ENCODE measurements around the gene HACL1.

HACL1 gene

DNA sequence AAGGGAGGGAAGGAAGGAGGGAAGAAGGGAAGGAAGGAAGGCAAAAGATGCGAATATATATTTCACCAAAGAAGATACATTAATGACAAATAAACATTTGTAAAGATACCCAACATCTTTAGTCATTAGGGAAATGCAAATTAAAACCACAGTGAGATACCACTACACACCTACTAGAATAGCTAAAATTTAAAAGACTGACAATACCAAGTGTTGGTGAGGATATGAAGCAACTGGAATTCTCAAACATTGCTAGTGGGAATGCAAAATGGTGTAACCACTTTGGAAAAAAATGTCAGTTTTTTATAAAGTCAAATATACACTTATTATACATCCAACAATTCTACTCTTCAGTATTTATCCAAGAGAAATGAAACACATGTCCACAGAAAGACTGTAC is 75.6 kb downstream of the HACL1 start:
- no peak overlapping the region for H4K91ac ChIP-seq (ENCODE audit: low read length)
- peaks cover 0 to 11% of the 10 kb centered on the region in 2 experiments for H3K27me3 ChIP-seq (ENCODE audit: control insufficient read depth in 1 of 2, insufficient read depth in 1 of 2, low read length in 2 of 2)
- no peak overlapping the region for H2BK12ac ChIP-seq (ENCODE audit: low read length in 2 of 2)
- H3K4me3 ChIP-seq (ENCODE audit: insufficient read depth in 1 of 2, low read depth in 1 of 2, low read length in 2 of 2): no peak overlapping the region
- H2BK120ac ChIP-seq (ENCODE audit: low read depth, low read length): no peak overlapping the region
- no peak overlapping the region for H3K14ac ChIP-seq (ENCODE audit: low read length in 2 of 2)
- WGBS: no CpG with 5 or more reads among the region's 1 CpG
- H2AFZ ChIP-seq (ENCODE audit: low read depth, low read length): no peak overlapping the region
- no peak overlapping the region for H3K4ac ChIP-seq (ENCODE audit: low read depth in 1 of 2, low read length in 2 of 2)
- H2BK15ac ChIP-seq (ENCODE audit: low read depth, poor library complexity, severe bottlenecking): no peak overlapping the region
- no peak overlapping the region for H2AK5ac ChIP-seq (ENCODE audit: low read length, severe bottlenecking)
- no peak overlapping the region for H3K27ac ChIP-seq (ENCODE audit: low read length, poor library complexity, severe bottlenecking)
- no peak for DNase-seq
- no peak overlapping the region for H4K8ac ChIP-seq (ENCODE audit: low read length)
- H3K36me3 ChIP-seq (ENCODE audit: control insufficient read depth in 1 of 2, insufficient read depth in 2 of 2, low read depth in 1 of 2, low read length in 2 of 2): no peaks in the 10 kb centered on the region
- no peaks in the 10 kb centered on the region for H3K9me3 ChIP-seq (ENCODE audit: control insufficient read depth, low read length)
- no peak overlapping the region for H3K4me2 ChIP-seq (ENCODE audit: low read length, poor library complexity, severe bottlenecking)
- no peak overlapping the region for H3K18ac ChIP-seq (ENCODE audit: low read depth in 1 of 2, low read length in 2 of 2)
- no peak overlapping the region for H3K9ac ChIP-seq (ENCODE audit: low read length)
- no peaks in the 10 kb centered on the region for H3K4me1 ChIP-seq (ENCODE audit: control insufficient read depth, insufficient read depth, low read depth, low read length)
- H3K23ac ChIP-seq (ENCODE audit: low read length in 2 of 2): no peak overlapping the region
- H3K79me1 ChIP-seq (replicated peaks; ENCODE audit: low read length, poor library complexity, severe bottlenecking): no peaks in the 10 kb centered on the region
- no peak overlapping the region for H2BK5ac ChIP-seq (ENCODE audit: low read depth, low read length, poor library complexity, severe bottlenecking)

DNA sequence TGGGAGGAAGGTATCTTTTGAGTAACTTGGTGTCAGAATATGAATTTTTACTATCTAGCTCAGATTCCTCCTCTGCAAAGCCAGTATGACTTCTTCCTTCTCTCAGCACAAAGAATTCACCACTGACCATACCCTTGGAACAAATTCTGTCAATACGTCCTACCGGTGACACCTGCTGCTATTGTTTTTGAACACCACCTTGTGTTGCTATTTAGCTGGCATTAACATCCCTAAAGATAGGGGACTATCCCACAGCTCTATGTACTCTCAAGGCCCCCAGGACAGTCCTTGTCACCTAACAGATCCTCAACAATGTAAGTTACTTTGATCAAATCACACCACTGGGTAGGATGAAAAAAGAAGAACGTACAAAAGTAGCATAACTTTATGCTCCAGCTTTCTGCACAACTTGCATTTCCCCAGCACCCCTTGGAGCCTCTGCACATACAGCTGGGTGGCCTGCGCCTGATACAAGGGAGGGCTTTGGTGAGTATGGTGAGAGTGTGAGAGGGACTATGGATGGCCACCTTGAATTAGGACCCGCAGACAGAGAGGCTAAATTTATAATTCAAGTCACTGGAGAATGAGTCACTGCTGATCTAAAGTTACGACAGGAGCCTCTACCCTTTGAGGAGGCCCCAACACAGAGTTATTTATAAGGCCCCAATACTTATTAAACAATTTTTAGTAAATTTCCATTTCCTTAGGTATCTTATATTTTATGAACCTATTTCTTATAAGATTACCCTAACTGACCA is 77.5 kb downstream of the HACL1 start:
- Histone ChIP-seq H2AK5ac (ENCODE audit: low read length, severe bottlenecking) (no peak overlapping the region), H4K91ac (ENCODE audit: low read length) (no peak overlapping the region)

GRCh38 chr3:15522016-15522415 is 79.4 kb downstream of the HACL1 start:
- Histone ChIP-seq H3K18ac (ENCODE audit: low read depth in 1 of 2, low read length in 2 of 2) (no peak overlapping the region), H3K9me3 (ENCODE audit: control insufficient read depth, low read length) (no peaks in the 10 kb centered on the region), H2BK12ac (ENCODE audit: low read length in 2 of 2) (no peak overlapping the region), H3K4me3 (ENCODE audit: insufficient read depth in 1 of 2, low read depth in 1 of 2, low read length in 2 of 2) (no peak overlapping the region), H3K36me3 (ENCODE audit: control insufficient read depth in 1 of 2, insufficient read depth in 2 of 2, low read depth in 1 of 2, low read length in 2 of 2) (no peaks in the 10 kb centered on the region), H2BK15ac (ENCODE audit: low read depth, poor library complexity, severe bottlenecking) (no peak overlapping the region), H2BK5ac (ENCODE audit: low read depth, low read length, poor library complexity, severe bottlenecking) (no peak overlapping the region), H3K9ac (ENCODE audit: low read length) (no peak overlapping the region), H4K8ac (ENCODE audit: low read length) (no peak overlapping the region), H4K91ac (ENCODE audit: low read length) (no peak overlapping the region), H3K4me2 (ENCODE audit: low read length, poor library complexity, severe bottlenecking) (no peak overlapping the region), H2AK5ac (ENCODE audit: low read length, severe bottlenecking) (no peak overlapping the region), H2AFZ (ENCODE audit: low read depth, low read length) (no peak overlapping the region), H3K27ac (ENCODE audit: low read length, poor library complexity, severe bottlenecking) (no peak overlapping the region), H3K4ac (ENCODE audit: low read depth in 1 of 2, low read length in 2 of 2) (no peak overlapping the region), H3K14ac (ENCODE audit: low read length in 2 of 2) (no peak overlapping the region), H3K23ac (ENCODE audit: low read length in 2 of 2) (no peak overlapping the region), H2BK120ac (ENCODE audit: low read depth, low read length) (no peak overlapping the region), H3K79me1 (replicated peaks; ENCODE audit: low read length, poor library complexity, severe bottlenecking) (no peaks in the 10 kb centered on the region), H3K27me3 (ENCODE audit: control insufficient read depth in 1 of 2, insufficient read depth in 1 of 2, low read length in 2 of 2) (peaks cover 0 to 22% of the 10 kb centered on the region in 2 experiments), H3K4me1 (ENCODE audit: control insufficient read depth, insufficient read depth, low read depth, low read length) (peaks cover 2% of the 10 kb centered on the region)
- DNase-seq: no peak

More for the DNA sequence above, 77.5 kb downstream of the HACL1 start:
- Histone ChIP-seq H3K27me3 (ENCODE audit: control insufficient read depth in 1 of 2, insufficient read depth in 1 of 2, low read length in 2 of 2) (peaks cover 0 to 22% of the 10 kb centered on the region in 2 experiments), H3K9me3 (ENCODE audit: control insufficient read depth, low read length) (no peaks in the 10 kb centered on the region), H2BK15ac (ENCODE audit: low read depth, poor library complexity, severe bottlenecking) (no peak overlapping the region), H3K14ac (ENCODE audit: low read length in 2 of 2) (no peak overlapping the region), H4K8ac (ENCODE audit: low read length) (no peak overlapping the region), H3K27ac (ENCODE audit: low read length, poor library complexity, severe bottlenecking) (no peak overlapping the region), H3K4me1 (ENCODE audit: control insufficient read depth, insufficient read depth, low read depth, low read length) (peaks cover 2% of the 10 kb centered on the region), H3K79me1 (replicated peaks; ENCODE audit: low read length, poor library complexity, severe bottlenecking) (no peaks in the 10 kb centered on the region), H3K9ac (ENCODE audit: low read length) (no peak overlapping the region), H3K18ac (ENCODE audit: low read depth in 1 of 2, low read length in 2 of 2) (no peak overlapping the region), H2BK120ac (ENCODE audit: low read depth, low read length) (no peak overlapping the region), H3K4me3 (ENCODE audit: insufficient read depth in 1 of 2, low read depth in 1 of 2, low read length in 2 of 2) (no peak overlapping the region), H3K36me3 (ENCODE audit: control insufficient read depth in 1 of 2, insufficient read depth in 2 of 2, low read depth in 1 of 2, low read length in 2 of 2) (no peaks in the 10 kb centered on the region), H3K23ac (ENCODE audit: low read length in 2 of 2) (no peak overlapping the region), H3K4ac (ENCODE audit: low read depth in 1 of 2, low read length in 2 of 2) (no peak overlapping the region), H3K4me2 (ENCODE audit: low read length, poor library complexity, severe bottlenecking) (no peak overlapping the region), H2BK5ac (ENCODE audit: low read depth, low read length, poor library complexity, severe bottlenecking) (no peak overlapping the region), H2AFZ (ENCODE audit: low read depth, low read length) (no peak overlapping the region), H2BK12ac (ENCODE audit: low read length in 2 of 2) (no peak overlapping the region)
- 75% methylated on average over 4 of the region's 6 CpGs for WGBS
- no peak for DNase-seq

- Histone ChIP-seq H4K91ac (ENCODE audit: low read length) (no peak within 1 kb of the TSS), H3K18ac (ENCODE audit: low read depth in 1 of 2, low read length in 2 of 2) (peak within 1 kb of the TSS in 1 of 2 experiments; percentile 49), H3K79me1 (replicated peaks; ENCODE audit: low read length, poor library complexity, severe bottlenecking) (no peaks in the 10 kb centered on the region), H3K4ac (ENCODE audit: low read depth in 1 of 2, low read length in 2 of 2) (no peak within 1 kb of the TSS), H2AFZ (ENCODE audit: low read depth, low read length) (no peak within 1 kb of the TSS), H3K9ac (ENCODE audit: low read length) (no peak within 1 kb of the TSS), H3K27ac (ENCODE audit: low read length, poor library complexity, severe bottlenecking) (no peak within 1 kb of the TSS), H2BK12ac (ENCODE audit: low read length in 2 of 2) (no peak within 1 kb of the TSS), H2AK5ac (ENCODE audit: low read length, severe bottlenecking) (no peak within 1 kb of the TSS), H3K14ac (ENCODE audit: low read length in 2 of 2) (peak within 1 kb of the TSS in 1 of 2 experiments; percentile 65), H3K23ac (ENCODE audit: low read length in 2 of 2) (no peak within 1 kb of the TSS), H4K8ac (ENCODE audit: low read length) (no peak within 1 kb of the TSS), H3K36me3 (ENCODE audit: control insufficient read depth in 1 of 2, insufficient read depth in 2 of 2, low read depth in 1 of 2, low read length in 2 of 2) (no peaks in the 10 kb centered on the region), H3K4me2 (ENCODE audit: low read length, poor library complexity, severe bottlenecking) (no peak within 1 kb of the TSS), H3K4me3 (ENCODE audit: insufficient read depth in 1 of 2, low read depth in 1 of 2, low read length in 2 of 2) (no peak within 1 kb of the TSS), H2BK120ac (ENCODE audit: low read depth, low read length) (no peak within 1 kb of the TSS), H3K27me3 (ENCODE audit: control insufficient read depth in 1 of 2, insufficient read depth in 1 of 2, low read length in 2 of 2) (peaks cover 0 to 22% of the 10 kb centered on the region in 2 experiments), H2BK15ac (ENCODE audit: low read depth, poor library complexity, severe bottlenecking) (no peak within 1 kb of the TSS), H3K4me1 (ENCODE audit: control insufficient read depth, insufficient read depth, low read depth, low read length) (peaks cover 2% of the 10 kb centered on the region), H3K9me3 (ENCODE audit: control insufficient read depth, low read length) (no peaks in the 10 kb centered on the region), H2BK5ac (ENCODE audit: low read depth, low read length, poor library complexity, severe bottlenecking) (no peak within 1 kb of the TSS)
- no CpG with 5 or more reads among the region's 6 CpGs for WGBS
- DNase-seq: peak; percentile 20
Measured at GRCh38 chr3:15521573-15521965, 79.8 kb downstream of the HACL1 start, which contains the start of gene COLQ. Gene COLQ (minus strand): TSS chr3:15521706. CDS start chr3:15521625, 81 bp downstream.

All from mesenchymal stem cell (in vitro differentiated cells and primary cell).